ENCODE results near the gene MMP24. TPM values are rescaled to one million over a fixed set of nuclear protein-coding genes. Genes with fewer than 3 reads are reported as not detected.

MMP24 gene
- total and polyA plus RNA-seq, 2 experiments from 2014 or later: 0.69 to 1.2 TPM

DNA sequence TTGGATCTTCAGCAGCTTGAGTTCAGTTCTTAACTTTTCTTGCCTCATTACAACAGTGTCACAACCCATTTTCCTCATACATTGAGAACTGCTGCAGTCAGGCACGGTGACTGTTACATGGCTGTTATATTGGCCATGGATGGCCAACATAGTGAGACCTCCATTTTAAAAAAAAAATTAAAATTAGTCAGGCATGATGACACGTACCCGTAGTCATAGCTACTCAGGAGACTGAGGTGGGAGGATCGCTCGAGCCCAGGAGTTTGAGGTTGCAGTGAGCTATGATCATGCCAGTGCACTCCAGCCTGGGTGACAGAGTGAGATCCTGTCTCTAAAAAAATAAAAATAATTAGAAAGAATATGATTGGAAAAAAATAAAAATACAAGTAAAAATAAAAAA lies 9.9 kb upstream of the MMP24 start:
- Histone ChIP-seq H3K9me2 (replicated peaks; ENCODE audit: insufficient read depth) (no peaks in the 10 kb centered on the region), H3K9me3 (ENCODE audit: low read depth) (no peaks in the 10 kb centered on the region), H3K27me3 (no peaks in the 10 kb centered on the region), H3K36me3 (replicated peaks; ENCODE audit: insufficient read depth, low read depth) (no peaks in the 10 kb centered on the region), H3K79me2 (no peaks in the 10 kb centered on the region), H2AFZ (no peak overlapping the region), H4K20me1 (ENCODE audit: insufficient read depth, poor library complexity, severe bottlenecking) (no peaks in the 10 kb centered on the region), H3K27ac (no peak overlapping the region), H3K4me3 (no peak overlapping the region), H3K4me1 (ENCODE audit: insufficient read depth) (no peaks in the 10 kb centered on the region), H3K4me2 (no peak overlapping the region)
- no peak for TF ChIP-seq EZH2 (IDR thresholded peaks at IDR 0.05; ENCODE audit: borderline replicate concordance)
- no peak for TF ChIP-seq EZH2phosphoT487 (IDR thresholded peaks at IDR 0.05; ENCODE audit: low read depth, severe bottlenecking, unreplicated experiment)
- TF ChIP-seq, protein P1, sequence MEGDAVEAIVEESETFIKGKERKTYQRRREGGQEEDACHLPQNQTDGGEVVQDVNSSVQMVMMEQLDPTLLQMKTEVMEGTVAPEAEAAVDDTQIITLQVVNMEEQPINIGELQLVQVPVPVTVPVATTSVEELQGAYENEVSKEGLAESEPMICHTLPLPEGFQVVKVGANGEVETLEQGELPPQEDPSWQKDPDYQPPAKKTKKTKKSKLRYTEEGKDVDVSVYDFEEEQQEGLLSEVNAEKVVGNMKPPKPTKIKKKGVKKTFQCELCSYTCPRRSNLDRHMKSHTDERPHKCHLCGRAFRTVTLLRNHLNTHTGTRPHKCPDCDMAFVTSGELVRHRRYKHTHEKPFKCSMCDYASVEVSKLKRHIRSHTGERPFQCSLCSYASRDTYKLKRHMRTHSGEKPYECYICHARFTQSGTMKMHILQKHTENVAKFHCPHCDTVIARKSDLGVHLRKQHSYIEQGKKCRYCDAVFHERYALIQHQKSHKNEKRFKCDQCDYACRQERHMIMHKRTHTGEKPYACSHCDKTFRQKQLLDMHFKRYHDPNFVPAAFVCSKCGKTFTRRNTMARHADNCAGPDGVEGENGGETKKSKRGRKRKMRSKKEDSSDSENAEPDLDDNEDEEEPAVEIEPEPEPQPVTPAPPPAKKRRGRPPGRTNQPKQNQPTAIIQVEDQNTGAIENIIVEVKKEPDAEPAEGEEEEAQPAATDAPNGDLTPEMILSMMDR (IDR thresholded peaks at IDR 0.05; ENCODE audit: poor library complexity): no peak
- 94% methylated on average over 5 of the region's 5 CpGs for WGBS (ENCODE audit: low lambda C conversion rate, missing lambda C conversion rate)
- no peak for DNase-seq (ENCODE audit: low spot score)

DNA sequence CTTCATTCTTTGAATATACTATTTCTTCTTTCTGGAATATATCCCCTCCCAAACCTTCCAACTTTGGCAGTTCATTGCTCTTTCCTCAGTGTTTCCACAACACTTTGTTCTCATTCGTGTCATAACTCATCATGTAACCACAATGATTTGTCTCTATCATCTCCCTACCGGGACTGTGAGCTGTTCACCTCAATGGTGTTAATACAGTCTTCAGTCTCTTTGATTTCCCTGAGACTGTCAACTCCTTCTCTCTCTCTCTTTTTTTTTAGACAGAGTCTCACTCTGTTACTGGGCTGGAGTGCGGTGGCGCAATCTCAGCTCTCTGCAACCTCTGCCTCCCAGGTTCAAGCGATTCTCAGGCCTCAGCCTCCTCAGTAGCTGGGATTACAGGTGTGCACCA lies 2.5 kb upstream of the MMP24 start:
- TF ChIP-seq, protein P1 (IDR thresholded peaks at IDR 0.05; ENCODE audit: poor library complexity): no peak
- no peak for TF ChIP-seq EZH2phosphoT487 (IDR thresholded peaks at IDR 0.05; ENCODE audit: low read depth, severe bottlenecking, unreplicated experiment)
- no peak for TF ChIP-seq EZH2 (IDR thresholded peaks at IDR 0.05; ENCODE audit: borderline replicate concordance)
- Histone ChIP-seq H2AFZ (no peak overlapping the region), H3K79me2 (no peaks in the 10 kb centered on the region), H3K27ac (no peak overlapping the region), H4K20me1 (ENCODE audit: insufficient read depth, poor library complexity, severe bottlenecking) (peaks cover 3% of the 10 kb centered on the region), H3K4me3 (no peak overlapping the region), H3K36me3 (replicated peaks; ENCODE audit: insufficient read depth, low read depth) (no peaks in the 10 kb centered on the region), H3K4me2 (no peak overlapping the region), H3K9me2 (replicated peaks; ENCODE audit: insufficient read depth) (no peaks in the 10 kb centered on the region), H3K27me3 (peaks cover 48% of the 10 kb centered on the region), H3K9me3 (ENCODE audit: low read depth) (no peaks in the 10 kb centered on the region), H3K4me1 (ENCODE audit: insufficient read depth) (no peaks in the 10 kb centered on the region)
- no peak for DNase-seq (ENCODE audit: low spot score)
- 98% methylated on average over 5 of the region's 5 CpGs for WGBS (ENCODE audit: low lambda C conversion rate, missing lambda C conversion rate)

DNA sequence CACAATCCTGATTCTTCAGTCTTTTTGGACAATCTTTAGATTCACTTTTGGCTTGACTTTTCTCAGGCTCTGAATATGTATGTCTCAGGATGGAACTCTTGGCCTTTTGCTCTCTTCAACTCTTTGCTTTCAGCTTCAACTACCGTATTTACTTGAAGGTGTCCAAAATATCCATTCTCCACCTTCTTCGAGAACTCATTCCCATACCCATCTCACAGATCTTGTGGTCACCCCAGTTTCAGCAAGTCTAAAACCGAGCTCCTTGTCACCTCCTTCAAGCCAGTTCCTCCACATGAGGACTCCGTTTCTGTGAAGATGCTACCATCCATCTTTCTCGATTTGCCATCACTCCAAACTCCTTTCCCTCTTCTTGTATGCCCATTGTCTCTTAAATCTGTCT lies 2.0 kb upstream of the MMP24 start:
- Histone ChIP-seq H3K9me2 (replicated peaks; ENCODE audit: insufficient read depth) (no peaks in the 10 kb centered on the region), H3K79me2 (no peaks in the 10 kb centered on the region), H3K27me3 (peaks cover 50% of the 10 kb centered on the region), H3K4me3 (no peak overlapping the region), H3K4me1 (ENCODE audit: insufficient read depth) (no peaks in the 10 kb centered on the region), H3K4me2 (no peak overlapping the region), H3K9me3 (ENCODE audit: low read depth) (no peaks in the 10 kb centered on the region), H2AFZ (no peak overlapping the region), H3K27ac (no peak overlapping the region), H4K20me1 (ENCODE audit: insufficient read depth, poor library complexity, severe bottlenecking) (peaks cover 3% of the 10 kb centered on the region), H3K36me3 (replicated peaks; ENCODE audit: insufficient read depth, low read depth) (no peaks in the 10 kb centered on the region)
- no peak for DNase-seq (ENCODE audit: low spot score)
- TF ChIP-seq, protein P1 (IDR thresholded peaks at IDR 0.05; ENCODE audit: poor library complexity): no peak
- TF ChIP-seq EZH2 (IDR thresholded peaks at IDR 0.05; ENCODE audit: borderline replicate concordance) (no peak), EZH2phosphoT487 (IDR thresholded peaks at IDR 0.05; ENCODE audit: low read depth, severe bottlenecking, unreplicated experiment) (no peak)
- WGBS (ENCODE audit: low lambda C conversion rate, missing lambda C conversion rate): 89% methylated on average over 5 of the region's 5 CpGs
